Gastrocnemius medialis (tissue), 4 donors: Measurements from ENCODE around the gene LAMB1. TPM values are rescaled to one million over a fixed set of nuclear protein-coding genes. Genes with fewer than 3 reads are reported as not detected.
A peak's percentile ranks its signal among the peaks of the same experiment; 100 is the strongest.

Experiments
- ATAC-seq, 2 donors: fragments of 150-250 bp; one replicate each; pipeline ENCODE4 v1.9.1; 2016
- DNase-seq, 2 donors: peaks; one replicate each; pipeline ENCODE4 v3.0.0-alpha.2; 2019
- H3K27ac ChIP-seq, 4 donors: fragments of 200-600 bp; sonication (generic); 1 replicate in 1 of 4; 2 replicates in 3 of 4; pipeline ENCODE4 v1.5.1; 2016 to 2018; ENCODE audit warnings: mild to moderate bottlenecking in 2 of 4, moderate library complexity in 1 of 4
- H3K27me3 ChIP-seq, 3 donors: fragments of 200-600 bp; sonication (generic) in 2 of 3; 1 replicate in 1 of 3; 2 replicates in 2 of 3; pipeline versions ENCODE4 v1.5.1 to v1.6.0; 2016 to 2019; ENCODE audit warnings: mild to moderate bottlenecking in 1 of 3, moderate library complexity in 1 of 3
- H3K36me3 ChIP-seq, 2 donors: fragments of 200-600 bp; sonication (generic) in 1 of 2; one replicate each; pipeline ENCODE4 v1.5.1; 2017 to 2018
- H3K4me1 ChIP-seq, 2 donors: fragments of 200-600 bp; sonication (generic) in 1 of 2; one replicate each; pipeline ENCODE4 v1.5.1; 2016 to 2017; ENCODE audit warnings: mild to moderate bottlenecking in 2 of 2
- H3K4me3 ChIP-seq, 4 donors: fragments of 200-600 bp; sonication (generic) in 3 of 4; 1 replicate in 1 of 4; 2 replicates in 3 of 4; pipeline ENCODE4 v1.5.1; 2016 to 2019; ENCODE audit warnings: mild to moderate bottlenecking in 2 of 4
- H3K9me3 ChIP-seq, 3 donors: fragments of 200-600 bp; sonication (generic) in 2 of 3; 1 replicate in 1 of 3; 2 replicates in 2 of 3; pipeline ENCODE4 v1.5.1; 2016 to 2019
- CTCF ChIP-seq, 5 experiments: fragments of 450-650 bp in 3 of 5; fragments of 200-600 bp in 2 of 5; sonication (generic) in 2 of 5; IDR thresholded peaks in 4 of 5; conservative IDR thresholded peaks in 1 of 5; 1 replicate in 4 of 5; 2 replicates in 1 of 5; pipeline ENCODE4 v1.5.1; 2016 to 2019; ENCODE audit warnings: antibody characterized with exemption in 5 of 5, mild to moderate bottlenecking in 3 of 5, moderate library complexity in 3 of 5
- POLR2A ChIP-seq, 2 donors: fragments of 450-650 bp; IDR thresholded peaks; one replicate each; pipeline ENCODE4 v1.6.1; 2017; ENCODE audit warnings: antibody characterized with exemption in 2 of 2, mild to moderate bottlenecking in 2 of 2, moderate library complexity in 2 of 2
- in situ Hi-C, 4 donors: fragments of 200-750 bp; cut with MboI; loops; one replicate each; pipeline versions ENCODE4 v1.15.0 to v1.8.0; 2017; ENCODE audit warnings: low sequenced_read_pairs in 4 of 4
- intact Hi-C: fragments of 100-400 bp; cut with DNase I; formaldehyde crosslinking; loops from one replicate; pipeline ENCODE4 v1.15.1; 2023; ENCODE audit warnings: low total_unique reads
- total RNA-seq, 4 donors: library from RNA; depleted of rRNA; stranded (reverse); fragments of >200 nt; gene quantifications; one replicate each; pipeline versions ENCODE4 v1.1.0 to v1.2.3, GENCODE V29; 2016

The LAMB1 gene
- total RNA-seq, 4 donors from 2014 or later: 14.5 to 56.6 (median 29.8) TPM

- H3K27me3 ChIP-seq: peaks cover 22 to 24% (median 23%) of the 10 kb centered on the region in 3 donors
- intact Hi-C loops (no loop called here), in situ Hi-C loops (no loop called here)
- H3K4me3 ChIP-seq: peak overlapping the region; percentile 60 to 80 (median 68)
- peak overlapping the region; percentile 70 to 76 (median 70) for H3K27ac ChIP-seq
- H3K4me1 ChIP-seq: peaks cover 0 to 14% of the 10 kb centered on the region in 2 donors
- no peaks in the 10 kb centered on the region for H3K9me3 ChIP-seq
- TF ChIP-seq CTCF (IDR thresholded peaks at IDR 0.05 in 4 of 5, conservative IDR thresholded peaks at IDR 0.05 in 1 of 5) (no peak), POLR2A (IDR thresholded peaks at IDR 0.05) (no peak)
- no peaks in the 10 kb centered on the region for H3K36me3 ChIP-seq
- DNase-seq (no peak), ATAC-seq (no peak)
These were observed 606 bp upstream of the LAMB1 start for GRCh38 chr7:108003599-108003935.

GRCh38 chr7:108001764-108002725 lies 916 bp downstream of the LAMB1 start:
- Histone ChIP-seq H3K36me3 (no peaks in the 10 kb centered on the region), H3K27me3 (peaks cover 22 to 24% (median 23%) of the 10 kb centered on the region in 3 donors), H3K27ac (peak overlapping the region; percentile 70 to 76 (median 70)), H3K4me3 (peak overlapping the region; percentile 60 to 80 (median 68)), H3K4me1 (peaks cover 0 to 14% of the 10 kb centered on the region in 2 donors), H3K9me3 (no peaks in the 10 kb centered on the region)
- TF ChIP-seq POLR2A (IDR thresholded peaks at IDR 0.05) (no peak), CTCF (IDR thresholded peaks at IDR 0.05 in 4 of 5, conservative IDR thresholded peaks at IDR 0.05 in 1 of 5) (no peak)
- peak in 1 of 2 donors; percentile 20 for ATAC-seq
- intact Hi-C loops: no loop called here
- in situ Hi-C loops: no loop called here
- DNase-seq: no peak

- Histone ChIP-seq H3K4me1 (peaks cover 3 to 14% of the 10 kb centered on the region in 2 donors), H3K9me3 (no peaks in the 10 kb centered on the region), H3K27me3 (peaks cover 22 to 24% (median 23%) of the 10 kb centered on the region in 3 donors), H3K27ac (peak overlapping the region; percentile 70 to 76 (median 70)), H3K4me3 (peak overlapping the region; percentile 60 to 80 (median 68)), H3K36me3 (no peaks in the 10 kb centered on the region)
- TF ChIP-seq POLR2A (IDR thresholded peaks at IDR 0.05) (no peak), CTCF (IDR thresholded peaks at IDR 0.05 in 4 of 5, conservative IDR thresholded peaks at IDR 0.05 in 1 of 5) (no peak)
- DNase-seq (no peak), ATAC-seq (peak in 1 of 2 donors; percentile 53)
- intact Hi-C loops (no loop called here), in situ Hi-C loops (no loop called here)
These were observed 1.8 kb downstream of the LAMB1 start for GRCh38 chr7:108000875-108001763.

GRCh38 chr7:107999779-108000560 lies 3.0 kb downstream of the LAMB1 start:
- intact Hi-C loops (no loop called here), in situ Hi-C loops (no loop called here)
- no peak for ATAC-seq
- Histone ChIP-seq H3K36me3 (no peaks in the 10 kb centered on the region), H3K4me3 (peak overlapping the region in 2 of 4 donors; percentile 60 to 65), H3K9me3 (no peaks in the 10 kb centered on the region), H3K27ac (peak overlapping the region; percentile 31 to 70 (median 57)), H3K27me3 (peaks cover 22 to 25% (median 24%) of the 10 kb centered on the region in 3 donors), H3K4me1 (peaks cover 13 to 20% of the 10 kb centered on the region in 2 donors)
- DNase-seq: no peak
- TF ChIP-seq CTCF (IDR thresholded peaks at IDR 0.05 in 4 of 5, conservative IDR thresholded peaks at IDR 0.05 in 1 of 5): no peak
- TF ChIP-seq POLR2A (IDR thresholded peaks at IDR 0.05): no peak
